Gastrocnemius medialis (tissue), 4 donors: Measurements from ENCODE around the gene PHF1. TPM values are rescaled to one million over a fixed set of nuclear protein-coding genes. Genes with fewer than 3 reads are reported as not detected.
A peak's percentile ranks its signal among the peaks of the same experiment; 100 is the strongest.

Source experiments
- ATAC-seq, 2 donors: fragments of 150-250 bp; one replicate each; pipeline ENCODE4 v1.9.1; 2016
- DNase-seq, 2 donors: peaks; one replicate each; pipeline ENCODE4 v3.0.0-alpha.2; 2019
- H3K27ac ChIP-seq, 4 donors: fragments of 200-600 bp; sonication (generic); 1 replicate in 1 of 4; 2 replicates in 3 of 4; pipeline ENCODE4 v1.5.1; 2016 to 2018; ENCODE audit warnings: mild to moderate bottlenecking in 2 of 4, moderate library complexity in 1 of 4
- H3K27me3 ChIP-seq, 3 donors: fragments of 200-600 bp; sonication (generic) in 2 of 3; 1 replicate in 1 of 3; 2 replicates in 2 of 3; pipeline versions ENCODE4 v1.5.1 to v1.6.0; 2016 to 2019; ENCODE audit warnings: mild to moderate bottlenecking in 1 of 3, moderate library complexity in 1 of 3
- H3K36me3 ChIP-seq, 2 donors: fragments of 200-600 bp; sonication (generic) in 1 of 2; one replicate each; pipeline ENCODE4 v1.5.1; 2017 to 2018
- H3K4me1 ChIP-seq, 2 donors: fragments of 200-600 bp; sonication (generic) in 1 of 2; one replicate each; pipeline ENCODE4 v1.5.1; 2016 to 2017; ENCODE audit warnings: mild to moderate bottlenecking in 2 of 2
- H3K4me3 ChIP-seq, 4 donors: fragments of 200-600 bp; sonication (generic) in 3 of 4; 1 replicate in 1 of 4; 2 replicates in 3 of 4; pipeline ENCODE4 v1.5.1; 2016 to 2019; ENCODE audit warnings: mild to moderate bottlenecking in 2 of 4
- H3K9me3 ChIP-seq, 3 donors: fragments of 200-600 bp; sonication (generic) in 2 of 3; 1 replicate in 1 of 3; 2 replicates in 2 of 3; pipeline ENCODE4 v1.5.1; 2016 to 2019
- CTCF ChIP-seq, 5 experiments: fragments of 450-650 bp in 3 of 5; fragments of 200-600 bp in 2 of 5; sonication (generic) in 2 of 5; IDR thresholded peaks in 4 of 5; conservative IDR thresholded peaks in 1 of 5; 1 replicate in 4 of 5; 2 replicates in 1 of 5; pipeline ENCODE4 v1.5.1; 2016 to 2019; ENCODE audit warnings: antibody characterized with exemption in 5 of 5, mild to moderate bottlenecking in 3 of 5, moderate library complexity in 3 of 5
- POLR2A ChIP-seq, 2 donors: fragments of 450-650 bp; IDR thresholded peaks; one replicate each; pipeline ENCODE4 v1.6.1; 2017; ENCODE audit warnings: antibody characterized with exemption in 2 of 2, mild to moderate bottlenecking in 2 of 2, moderate library complexity in 2 of 2
- in situ Hi-C, 4 donors: fragments of 200-750 bp; cut with MboI; loops; one replicate each; pipeline versions ENCODE4 v1.15.0 to v1.8.0; 2017; ENCODE audit warnings: low sequenced_read_pairs in 4 of 4
- intact Hi-C: fragments of 100-400 bp; cut with DNase I; formaldehyde crosslinking; loops from one replicate; pipeline ENCODE4 v1.15.1; 2023; ENCODE audit warnings: low total_unique reads
- total RNA-seq, 4 donors: library from RNA; depleted of rRNA; stranded (reverse); fragments of >200 nt; gene quantifications; one replicate each; pipeline versions ENCODE4 v1.1.0 to v1.2.3, GENCODE V29; 2016

The PHF1 gene
- total RNA-seq, 4 donors from 2014 or later, result 53.5 to 65.8 (median 62.9) TPM

- no peaks in the 10 kb centered on the region for H3K27me3 ChIP-seq
- peaks cover 0 to 7% of the 10 kb centered on the region in 2 donors for H3K4me1 ChIP-seq
- no peaks in the 10 kb centered on the region for H3K9me3 ChIP-seq
- TF ChIP-seq POLR2A (IDR thresholded peaks at IDR 0.05), result no peak
- TF ChIP-seq CTCF (IDR thresholded peaks at IDR 0.05 in 4 of 5, conservative IDR thresholded peaks at IDR 0.05 in 1 of 5), result no peak
- in situ Hi-C loops, result loop anchor here in 1 of 4 donors (25.0 kb wide), 1 partner anchor 444 kb away; the partner anchor contains the start of genes BRD2 and HLA-DMA
- DNase-seq, result no peak
- intact Hi-C loops, result no loop called here
- no peak overlapping the region for H3K4me3 ChIP-seq
- H3K27ac ChIP-seq, result no peak overlapping the region
- H3K36me3 ChIP-seq, result no peaks in the 10 kb centered on the region
- no peak for ATAC-seq
Observed at GRCh38 chr6:33406126-33406525, 4.7 kb upstream of the PHF1 start.

GRCh38 chr6:33407132-33407718 lies 3.6 kb upstream of the PHF1 start:
- intact Hi-C loops, result no loop called here
- TF ChIP-seq CTCF (IDR thresholded peaks at IDR 0.05 in 4 of 5, conservative IDR thresholded peaks at IDR 0.05 in 1 of 5) (no peak), POLR2A (IDR thresholded peaks at IDR 0.05) (no peak)
- no peaks in the 10 kb centered on the region for H3K9me3 ChIP-seq
- peaks cover 9 to 14% of the 10 kb centered on the region in 2 donors for H3K4me1 ChIP-seq
- in situ Hi-C loops, result loop anchor here in 1 of 4 donors (25.0 kb wide), 1 partner anchor 445 kb away; the partner anchor contains the start of genes BRD2 and HLA-DMA
- no peak overlapping the region for H3K27ac ChIP-seq
- H3K4me3 ChIP-seq, result no peak overlapping the region
- DNase-seq (no peak), ATAC-seq (no peak)
- peaks cover 0 to 2% of the 10 kb centered on the region in 2 donors for H3K36me3 ChIP-seq
- no peaks in the 10 kb centered on the region for H3K27me3 ChIP-seq

- intact Hi-C loops, result loop anchor here (1.0 kb wide), 5 partner anchors 8 to 439 kb away; partner anchors contain the start of genes CUTA, KIFC1, PFDN6 and WDR46
- ATAC-seq, result peak; percentile 87 to 88
Observed at GRCh38 chr6:33410050-33410710, 634 bp upstream of the PHF1 start.

GRCh38 chr6:33411632-33412005 lies 805 bp downstream of the PHF1 start:
- intact Hi-C loops, result no loop called here
- ATAC-seq (no peak), DNase-seq (no peak)
- TF ChIP-seq CTCF (IDR thresholded peaks at IDR 0.05 in 4 of 5, conservative IDR thresholded peaks at IDR 0.05 in 1 of 5) (no peak), POLR2A (IDR thresholded peaks at IDR 0.05) (no peak)
- Histone ChIP-seq H3K4me3 (peak overlapping the region; percentile 70 to 100 (median 98)), H3K36me3 (peaks cover 3 to 45% of the 10 kb centered on the region in 2 donors), H3K27me3 (no peaks in the 10 kb centered on the region), H3K9me3 (no peaks in the 10 kb centered on the region), H3K4me1 (peaks cover 9 to 21% of the 10 kb centered on the region in 2 donors), H3K27ac (peak overlapping the region; percentile 99 to 100 (median 99))
- in situ Hi-C loops, result loop anchor here in 1 of 4 donors (25.0 kb wide), 1 partner anchor 449 kb away; the partner anchor contains the start of genes BRD2 and HLA-DMA

More at GRCh38 chr6:33410050-33410710, 634 bp upstream of the PHF1 start:
- Histone ChIP-seq H3K4me3 (peak overlapping the region; percentile 70 to 100 (median 98)), H3K27ac (peak overlapping the region; percentile 99 to 100 (median 99)), H3K4me1 (peaks cover 9 to 18% of the 10 kb centered on the region in 2 donors), H3K27me3 (no peaks in the 10 kb centered on the region), H3K9me3 (no peaks in the 10 kb centered on the region), H3K36me3 (peaks cover 3 to 32% of the 10 kb centered on the region in 2 donors)
- peak; percentile 54 to 73 for TF ChIP-seq POLR2A (IDR thresholded peaks at IDR 0.05)
- no peak for TF ChIP-seq CTCF (IDR thresholded peaks at IDR 0.05 in 4 of 5, conservative IDR thresholded peaks at IDR 0.05 in 1 of 5)
- DNase-seq, result peak; percentile 96 to 97
- in situ Hi-C loops, result loop anchor here in 1 of 4 donors (25.0 kb wide), 1 partner anchor 448 kb away; the partner anchor contains the start of genes BRD2 and HLA-DMA
